Activated CD8-positive, alpha-beta memory T cell treated with anti-CD3 and anti-CD28 coated beads, Interleukin-2, amount 50 U/mL, for 1 hour (primary cell): ENCODE data around the gene HOXD9.

Experiments
- DNase-seq: peaks from one replicate; pipeline ENCODE4 v3.0.0-alpha.2; 2020; ENCODE audit errors: extremely low read depth

Gene HOXD9

GRCh38 chr2:176165370-176166050, 43.0 kb downstream of the HOXD9 start:
- DNase-seq, result no peak

GRCh38 chr2:176166272-176166671, 43.8 kb downstream of the HOXD9 start:
- DNase-seq, result no peak

- no peak for DNase-seq
Observed at GRCh38 chr2:176167398-176167797, 44.9 kb downstream of the HOXD9 start.

- no peak for DNase-seq
Observed at GRCh38 chr2:176169181-176169580, 46.7 kb downstream of the HOXD9 start.

- no peak for DNase-seq
Observed at GRCh38 chr2:176169711-176170110, 47.2 kb downstream of the HOXD9 start.

- DNase-seq, result no peak
Observed at GRCh38 chr2:176170602-176171305, 48.2 kb downstream of the HOXD9 start.

- DNase-seq, result no peak
Observed at GRCh38 chr2:176171351-176172006, 49.0 kb downstream of the HOXD9 start.

- DNase-seq, result no peak
Observed at GRCh38 chr2:176172007-176172894, 49.7 kb downstream of the HOXD9 start.

- DNase-seq, result no peak
Observed at GRCh38 chr2:176172895-176173566, 50.5 kb downstream of the HOXD9 start.

GRCh38 chr2:176173567-176174381, 51.3 kb downstream of the HOXD9 start:
- DNase-seq, result no peak

GRCh38 chr2:176174382-176174823, 51.9 kb downstream of the HOXD9 start:
- DNase-seq, result no peak
